Measurements from ENCODE around the gene DUS1L.

DNA sequence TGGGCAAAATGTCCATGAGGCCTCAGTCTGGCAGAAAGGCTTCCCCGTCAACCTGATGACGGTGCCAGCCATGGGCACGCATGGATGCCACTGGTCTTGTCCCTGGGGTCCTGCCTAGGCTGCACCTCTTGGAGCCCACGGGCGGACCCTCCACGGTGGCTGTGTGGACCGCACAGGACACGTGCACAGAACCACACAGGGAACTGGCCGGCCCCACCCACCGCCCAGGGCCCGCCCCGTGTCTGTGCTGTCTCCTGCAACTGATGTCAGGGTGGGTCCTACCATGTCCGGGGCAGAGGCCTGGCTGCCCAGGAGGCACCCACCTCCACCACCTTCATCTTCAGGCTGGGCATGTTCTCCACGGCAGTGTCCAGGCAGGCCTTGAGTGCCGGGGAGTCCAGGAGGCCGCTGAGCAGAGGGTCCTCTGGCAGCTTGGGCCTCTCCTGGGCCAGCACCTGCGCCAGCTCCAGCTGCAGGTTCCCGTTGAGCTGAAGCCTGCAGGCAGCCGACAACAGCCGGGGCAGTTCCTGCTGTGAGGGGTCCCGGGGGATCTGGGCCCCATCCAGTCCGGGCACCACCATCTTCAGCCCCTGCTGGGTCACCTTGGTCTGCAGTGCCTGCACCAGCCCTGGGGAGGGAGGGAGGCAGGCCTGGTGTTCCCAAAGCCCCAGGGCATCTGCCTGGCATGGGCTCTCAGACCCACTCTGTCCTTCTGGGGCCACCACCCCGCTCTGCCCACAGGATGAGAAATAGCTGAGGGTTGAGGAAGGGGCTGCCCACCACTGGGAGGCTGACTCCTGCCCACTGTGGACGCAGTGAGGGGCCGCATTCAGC is 20.5 kb upstream of the DUS1L start:
- TF ChIP-seq, protein P1, sequence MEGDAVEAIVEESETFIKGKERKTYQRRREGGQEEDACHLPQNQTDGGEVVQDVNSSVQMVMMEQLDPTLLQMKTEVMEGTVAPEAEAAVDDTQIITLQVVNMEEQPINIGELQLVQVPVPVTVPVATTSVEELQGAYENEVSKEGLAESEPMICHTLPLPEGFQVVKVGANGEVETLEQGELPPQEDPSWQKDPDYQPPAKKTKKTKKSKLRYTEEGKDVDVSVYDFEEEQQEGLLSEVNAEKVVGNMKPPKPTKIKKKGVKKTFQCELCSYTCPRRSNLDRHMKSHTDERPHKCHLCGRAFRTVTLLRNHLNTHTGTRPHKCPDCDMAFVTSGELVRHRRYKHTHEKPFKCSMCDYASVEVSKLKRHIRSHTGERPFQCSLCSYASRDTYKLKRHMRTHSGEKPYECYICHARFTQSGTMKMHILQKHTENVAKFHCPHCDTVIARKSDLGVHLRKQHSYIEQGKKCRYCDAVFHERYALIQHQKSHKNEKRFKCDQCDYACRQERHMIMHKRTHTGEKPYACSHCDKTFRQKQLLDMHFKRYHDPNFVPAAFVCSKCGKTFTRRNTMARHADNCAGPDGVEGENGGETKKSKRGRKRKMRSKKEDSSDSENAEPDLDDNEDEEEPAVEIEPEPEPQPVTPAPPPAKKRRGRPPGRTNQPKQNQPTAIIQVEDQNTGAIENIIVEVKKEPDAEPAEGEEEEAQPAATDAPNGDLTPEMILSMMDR (IDR thresholded peaks at IDR 0.05), result no peak
- no peak for TF ChIP-seq POLR2A (IDR thresholded peaks at IDR 0.05)
